ENCODE results near the gene ABCG5.

The ABCG5 gene

DNA sequence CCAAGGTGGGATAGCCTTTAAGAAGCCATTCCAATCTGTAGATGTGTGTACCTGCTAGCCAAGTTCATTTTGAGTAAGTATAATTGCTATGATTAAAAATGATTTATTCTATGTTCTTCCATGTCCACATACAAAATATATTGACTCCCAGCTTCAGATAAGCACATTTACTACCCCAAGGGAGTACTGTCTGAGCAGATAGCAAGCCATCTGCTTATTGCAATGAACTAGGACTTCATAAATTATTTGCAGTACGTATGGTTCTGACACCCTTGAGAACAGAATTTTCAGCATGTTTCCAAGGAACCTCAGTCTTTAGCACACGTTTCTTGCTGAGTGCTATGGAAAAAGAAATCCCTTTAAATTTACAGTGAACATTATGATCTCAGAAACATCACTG lies 28.2 kb downstream of the ABCG5 start:
- no peak for DNase-seq (ENCODE audit: low read depth in 2 of 2)

DNA sequence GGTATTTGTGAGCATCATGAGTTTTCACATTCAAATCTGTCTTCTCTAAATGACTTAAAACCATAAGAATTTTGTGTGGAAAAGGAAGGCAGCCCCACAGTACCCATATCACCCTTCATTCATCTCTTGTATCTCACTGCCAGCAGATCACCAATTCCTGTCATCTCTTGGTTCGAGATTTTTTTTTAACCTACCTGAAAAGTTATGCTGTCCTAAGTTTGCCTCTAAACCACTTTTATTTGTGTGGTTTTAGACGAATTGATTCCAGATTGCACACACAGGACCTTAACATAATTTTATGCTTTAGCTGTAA lies 32.0 kb downstream of the ABCG5 start:
- no peak for DNase-seq (ENCODE audit: low read depth in 2 of 2)

GRCh38 chr2:43803113-43803512 lies 35.5 kb downstream of the ABCG5 start:
- DNase-seq (ENCODE audit: low read depth in 2 of 2) = no peak

- DNase-seq (ENCODE audit: low read depth in 2 of 2) = no peak
These were observed 36.5 kb downstream of the ABCG5 start for GRCh38 chr2:43802135-43802534.

GRCh38 chr2:43800894-43801293 lies 37.7 kb downstream of the ABCG5 start:
- DNase-seq (ENCODE audit: low read depth in 2 of 2) = no peak

- DNase-seq (ENCODE audit: low read depth in 2 of 2) = no peak
These were observed 40.3 kb downstream of the ABCG5 start for GRCh38 chr2:43798300-43798699.

DNA sequence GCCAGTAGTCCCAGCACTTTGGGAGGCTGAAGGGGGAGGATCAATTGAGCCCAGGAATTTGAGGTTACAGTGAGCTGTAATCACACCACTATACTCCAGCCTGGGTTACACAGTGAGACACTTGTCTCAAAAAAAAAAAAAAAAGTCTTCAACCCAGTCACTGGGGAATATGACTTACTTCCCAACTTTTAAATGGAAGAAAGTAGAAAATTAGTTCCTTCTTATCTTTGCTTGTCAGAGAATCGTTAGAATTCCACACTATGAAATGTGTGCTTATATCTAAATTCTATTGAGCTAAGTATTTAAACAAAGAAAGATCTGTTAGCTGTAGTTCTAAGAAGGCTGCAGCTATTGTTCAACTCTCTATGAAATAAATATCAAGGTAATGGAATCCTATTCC lies 42.4 kb downstream of the ABCG5 start:
- DNase-seq (ENCODE audit: low read depth in 2 of 2) = no peak

DNA sequence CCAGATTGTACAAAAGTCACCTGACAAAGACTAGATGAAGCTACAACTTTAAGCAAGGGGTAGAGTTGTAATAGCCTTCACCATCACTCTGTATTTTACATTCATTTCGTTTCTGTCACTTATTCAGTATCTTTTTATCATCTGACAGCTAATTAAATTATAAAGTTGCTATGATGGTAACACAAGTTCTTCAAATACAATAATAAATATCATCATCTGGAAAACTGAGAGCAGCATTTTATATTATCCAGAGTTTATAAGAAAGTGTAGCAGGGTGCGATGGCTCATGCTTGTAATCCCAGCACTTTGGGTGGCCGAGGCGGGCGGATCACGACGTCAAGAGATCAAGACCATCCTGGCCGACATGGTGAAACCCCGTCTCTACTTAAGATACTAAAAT lies 43.7 kb downstream of the ABCG5 start:
- no peak for DNase-seq (ENCODE audit: low read depth in 2 of 2)

GRCh38 chr2:43792653-43793052 lies 46.0 kb downstream of the ABCG5 start:
- DNase-seq (ENCODE audit: low read depth in 2 of 2) = no peak

- DNase-seq (ENCODE audit: low read depth in 2 of 2) = no peak
These were observed 47.4 kb downstream of the ABCG5 start for GRCh38 chr2:43791035-43791765.

DNA sequence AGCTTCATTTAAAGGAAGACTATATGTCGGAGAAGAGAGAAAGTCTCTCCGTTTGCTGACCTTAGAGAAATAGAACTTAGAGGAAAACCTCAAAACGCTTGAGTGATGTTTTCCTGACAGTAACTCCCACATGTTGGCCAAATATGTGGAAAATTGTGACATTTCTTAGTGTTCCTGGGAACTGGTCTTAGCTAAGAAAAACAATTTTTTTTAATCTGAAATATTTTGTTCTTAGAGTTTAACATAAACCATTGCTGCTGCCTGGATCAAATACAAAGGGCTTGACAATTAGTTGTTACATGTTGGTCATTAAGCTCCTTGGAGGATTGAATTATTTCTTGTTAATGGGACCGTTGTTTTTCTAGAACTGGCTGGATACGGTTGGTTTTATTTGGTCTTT lies 48.5 kb downstream of the ABCG5 start:
- DNase-seq (ENCODE audit: low read depth in 2 of 2) = no peak

DNA sequence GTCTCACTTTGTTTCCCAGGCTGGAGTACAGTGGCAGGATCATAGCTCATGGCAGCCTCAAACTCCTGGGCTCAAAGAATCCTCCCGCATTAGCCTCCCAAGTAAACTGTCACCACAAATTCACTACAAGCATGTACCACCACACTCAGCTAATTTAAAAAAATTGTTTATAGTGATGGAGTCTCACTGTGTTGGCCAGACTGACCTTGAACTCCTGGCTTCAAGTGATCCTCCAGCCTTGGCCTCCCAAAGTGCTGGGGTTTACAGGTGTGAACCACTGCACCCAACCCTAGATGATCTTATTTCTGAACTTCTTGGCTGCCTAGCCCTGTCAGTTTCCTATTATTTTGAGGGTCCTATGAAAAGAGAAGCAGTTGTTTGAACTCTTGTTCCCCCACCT lies 50.0 kb downstream of the ABCG5 start:
- no peak for DNase-seq (ENCODE audit: low read depth in 2 of 2)

- no peak for DNase-seq (ENCODE audit: low read depth in 2 of 2)
These were observed 50.7 kb downstream of the ABCG5 start for GRCh38 chr2:43787895-43788294.

GRCh38 chr2:43778233-43778632 lies 60.4 kb downstream of the ABCG5 start:
- DNase-seq (ENCODE audit: low read depth in 2 of 2) = no peak

- no peak for DNase-seq (ENCODE audit: low read depth in 2 of 2)
These were observed 61.2 kb downstream of the ABCG5 start for GRCh38 chr2:43777306-43777926.

DNA sequence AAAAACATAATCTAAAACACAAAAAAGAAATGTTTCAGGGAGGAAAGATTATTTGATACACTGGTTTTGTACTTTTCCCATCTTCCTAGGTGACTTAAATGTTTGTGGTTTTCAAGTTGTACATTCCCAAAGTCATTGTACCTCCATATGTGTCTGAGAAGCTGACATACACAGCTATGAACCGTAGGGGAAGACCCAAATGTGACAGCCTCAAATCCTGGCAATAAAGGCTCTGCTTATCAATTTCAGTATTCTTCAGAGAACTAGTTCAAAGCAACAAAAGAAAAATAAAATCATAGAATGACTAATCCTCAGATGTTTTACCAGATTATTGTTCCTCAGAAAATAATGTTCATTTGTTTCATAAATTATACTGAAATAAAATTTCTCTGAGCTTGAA lies 62.3 kb downstream of the ABCG5 start:
- no peak for DNase-seq (ENCODE audit: low read depth in 2 of 2)

DNA sequence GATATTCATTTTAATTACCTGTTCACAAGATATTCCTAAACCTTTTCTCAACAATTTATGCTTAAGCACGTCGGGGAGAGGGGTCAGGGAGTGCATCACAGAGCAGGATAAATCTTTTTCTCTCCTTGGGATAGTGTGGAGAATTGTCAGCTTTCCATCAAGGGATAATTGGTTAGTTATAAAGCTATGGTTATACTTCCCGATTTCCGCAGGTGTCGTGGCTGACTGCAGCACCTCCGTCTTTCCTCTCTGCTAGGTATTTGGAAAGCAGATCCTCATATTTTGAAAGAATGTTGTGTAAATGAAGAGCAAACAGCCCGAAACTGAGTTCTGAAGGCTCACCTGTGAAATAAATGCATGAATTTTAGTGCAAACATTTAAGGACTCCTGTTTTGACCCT lies 64.0 kb downstream of the ABCG5 start:
- DNase-seq (ENCODE audit: low read depth in 2 of 2) = no peak

DNA sequence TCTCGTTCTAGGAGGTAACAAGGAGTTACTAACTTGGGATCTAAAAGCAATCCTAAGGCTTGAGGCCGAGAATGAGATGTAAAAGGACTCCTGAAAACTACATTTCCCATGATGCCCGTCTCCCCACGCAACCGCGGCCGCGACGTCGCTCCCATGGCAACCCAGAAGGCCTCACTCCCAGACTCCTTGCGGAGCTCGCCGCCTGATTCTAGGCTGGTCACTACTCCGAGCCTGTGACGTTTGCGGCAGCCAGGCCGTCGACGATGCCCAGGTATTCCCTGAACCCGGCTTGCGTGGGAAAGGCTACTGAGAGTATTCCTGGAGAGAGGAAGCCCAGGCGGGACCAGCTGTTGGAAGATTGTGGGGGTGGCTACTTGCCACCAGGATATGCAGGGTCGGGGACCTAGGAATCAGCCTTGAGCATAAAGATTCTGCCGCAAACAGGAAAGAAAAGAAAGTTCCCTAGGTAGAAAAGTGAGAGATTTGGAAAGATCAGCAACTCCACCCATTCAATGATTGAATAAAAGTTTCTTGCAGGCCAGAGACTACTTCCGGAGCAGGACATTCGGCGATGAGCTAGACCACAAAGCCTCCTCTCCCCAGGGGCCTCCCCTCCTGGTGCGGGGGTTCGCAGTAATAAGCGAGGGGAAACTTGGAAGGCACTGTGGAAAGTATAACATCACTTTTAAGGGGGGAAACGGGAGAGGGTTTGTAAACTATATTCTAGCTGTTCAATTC lies 64.6 kb downstream of the ABCG5 start, which contains the start of gene DYNC2LI1:
Gene DYNC2LI1, plus strand, starts transcription at position 164 of the 738 bp plus-strand sequence. Its CDS starts 100 bp downstream, at position 264.
- peak; percentile 45 to 59 for DNase-seq (ENCODE audit: low read depth in 2 of 2)

DNA sequence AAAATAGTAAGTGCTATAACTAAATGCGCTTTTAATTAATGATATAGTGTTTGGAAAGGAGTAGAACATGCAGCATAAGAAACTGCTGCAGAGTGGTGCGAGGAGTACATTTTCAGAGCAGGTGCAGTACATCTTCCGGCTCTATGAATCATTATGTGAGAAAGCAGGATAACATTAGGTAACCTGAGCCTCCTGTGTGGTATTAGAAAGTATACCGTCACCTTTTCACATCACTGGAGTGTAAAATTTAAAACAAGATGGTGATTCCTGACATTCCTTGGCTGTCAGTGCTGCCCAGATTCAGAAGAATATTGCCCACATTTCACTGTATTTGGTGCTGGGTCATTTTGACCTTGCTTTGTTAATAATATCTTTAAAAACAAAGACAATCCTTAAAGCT lies 72.6 kb downstream of the ABCG5 start:
- no peak for DNase-seq (ENCODE audit: low read depth in 2 of 2)

GRCh38 chr2:43764086-43764705 lies 74.4 kb downstream of the ABCG5 start:
- DNase-seq (ENCODE audit: low read depth in 2 of 2) = no peak

DNA sequence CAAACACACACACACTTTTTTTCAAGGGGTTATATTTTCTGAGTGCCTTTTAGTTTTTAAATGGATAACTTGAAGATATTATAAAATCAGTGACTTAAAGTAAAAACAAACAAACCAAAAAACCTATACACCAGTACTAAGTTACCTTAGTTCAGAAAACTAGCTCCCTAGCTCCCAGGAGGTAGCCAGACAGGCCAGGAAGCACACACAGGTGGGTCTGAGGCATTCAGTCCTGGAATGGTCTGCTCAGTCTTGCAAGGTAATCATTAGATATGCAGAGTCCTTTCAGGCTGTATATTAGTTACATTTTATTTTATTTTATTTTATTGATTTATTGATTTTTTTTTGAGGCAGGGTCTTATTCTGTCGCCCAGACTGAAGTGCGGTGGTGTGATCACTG lies 75.5 kb downstream of the ABCG5 start:
- DNase-seq (ENCODE audit: low read depth in 2 of 2) = no peak
